ENCODE results near the gene DCAF11.

The DCAF11 gene

GRCh38 chr14:24122416-24122815 lies 7.8 kb downstream of the DCAF11 start:
- no peaks in the 10 kb centered on the region for H3K27me3 ChIP-seq (ENCODE audit: control insufficient read depth, insufficient read depth, low read length)
- H3K4me3 ChIP-seq (ENCODE audit: low read length) = no peak overlapping the region
- no peak overlapping the region for H3K27ac ChIP-seq (ENCODE audit: low read depth, low read length)
- peaks cover 33% of the 10 kb centered on the region for H3K36me3 ChIP-seq (ENCODE audit: control insufficient read depth, insufficient read depth, low read length)
- no peak overlapping the region for H3K9ac ChIP-seq (ENCODE audit: low read length)
- no peaks in the 10 kb centered on the region for H3K4me1 ChIP-seq (ENCODE audit: control insufficient read depth, insufficient read depth, low read length)

- Histone ChIP-seq H3K27ac (ENCODE audit: low read depth, low read length) (no peak overlapping the region), H3K36me3 (ENCODE audit: control insufficient read depth, insufficient read depth, low read length) (peaks cover 32% of the 10 kb centered on the region), H3K4me1 (ENCODE audit: control insufficient read depth, insufficient read depth, low read length) (no peaks in the 10 kb centered on the region), H3K9ac (ENCODE audit: low read length) (no peak overlapping the region), H3K4me3 (ENCODE audit: low read length) (no peak overlapping the region), H3K27me3 (ENCODE audit: control insufficient read depth, insufficient read depth, low read length) (no peaks in the 10 kb centered on the region)
These were observed 8.3 kb downstream of the DCAF11 start for GRCh38 chr14:24122898-24123297.

- no peak overlapping the region for H3K4me3 ChIP-seq (ENCODE audit: low read length)
- peaks cover 24% of the 10 kb centered on the region for H3K36me3 ChIP-seq (ENCODE audit: control insufficient read depth, insufficient read depth, low read length)
- no peak overlapping the region for H3K9ac ChIP-seq (ENCODE audit: low read length)
- no peaks in the 10 kb centered on the region for H3K4me1 ChIP-seq (ENCODE audit: control insufficient read depth, insufficient read depth, low read length)
- no peaks in the 10 kb centered on the region for H3K27me3 ChIP-seq (ENCODE audit: control insufficient read depth, insufficient read depth, low read length)
- no peak overlapping the region for H3K27ac ChIP-seq (ENCODE audit: low read depth, low read length)
These were observed 9.1 kb downstream of the DCAF11 start for GRCh38 chr14:24123424-24124417.

GRCh38 chr14:24126939-24127338 lies 12.4 kb downstream of the DCAF11 start:
- peaks cover 11% of the 10 kb centered on the region for H3K36me3 ChIP-seq (ENCODE audit: control insufficient read depth, insufficient read depth, low read length)
- no peaks in the 10 kb centered on the region for H3K27me3 ChIP-seq (ENCODE audit: control insufficient read depth, insufficient read depth, low read length)
- H3K27ac ChIP-seq (ENCODE audit: low read depth, low read length) = no peak overlapping the region
- no peaks in the 10 kb centered on the region for H3K4me1 ChIP-seq (ENCODE audit: control insufficient read depth, insufficient read depth, low read length)
- H3K9ac ChIP-seq (ENCODE audit: low read length) = no peak overlapping the region
- no peak overlapping the region for H3K4me3 ChIP-seq (ENCODE audit: low read length)

GRCh38 chr14:24127673-24128072 lies 13.1 kb downstream of the DCAF11 start:
- Histone ChIP-seq H3K27me3 (ENCODE audit: control insufficient read depth, insufficient read depth, low read length) (no peaks in the 10 kb centered on the region), H3K9ac (ENCODE audit: low read length) (no peak overlapping the region), H3K4me1 (ENCODE audit: control insufficient read depth, insufficient read depth, low read length) (no peaks in the 10 kb centered on the region), H3K27ac (ENCODE audit: low read depth, low read length) (no peak overlapping the region), H3K4me3 (ENCODE audit: low read length) (no peak overlapping the region), H3K36me3 (ENCODE audit: control insufficient read depth, insufficient read depth, low read length) (peaks cover 8% of the 10 kb centered on the region)

- Histone ChIP-seq H3K27ac (ENCODE audit: low read depth, low read length) (no peak overlapping the region), H3K9ac (ENCODE audit: low read length) (no peak overlapping the region), H3K4me3 (ENCODE audit: low read length) (no peak overlapping the region), H3K36me3 (ENCODE audit: control insufficient read depth, insufficient read depth, low read length) (peaks cover 2% of the 10 kb centered on the region), H3K4me1 (ENCODE audit: control insufficient read depth, insufficient read depth, low read length) (no peaks in the 10 kb centered on the region), H3K27me3 (ENCODE audit: control insufficient read depth, insufficient read depth, low read length) (no peaks in the 10 kb centered on the region)
These were observed 14.9 kb downstream of the DCAF11 start for GRCh38 chr14:24129410-24129998.

- no peak within 1 kb of the TSS for H3K27ac ChIP-seq (ENCODE audit: low read depth, low read length)
- no peaks in the 10 kb centered on the region for H3K27me3 ChIP-seq (ENCODE audit: control insufficient read depth, insufficient read depth, low read length)
- H3K4me1 ChIP-seq (ENCODE audit: control insufficient read depth, insufficient read depth, low read length) = peaks cover under 1% of the 10 kb centered on the region
- no peak within 1 kb of the TSS for H3K4me3 ChIP-seq (ENCODE audit: low read length)
- peaks cover 2% of the 10 kb centered on the region for H3K36me3 ChIP-seq (ENCODE audit: control insufficient read depth, insufficient read depth, low read length)
- no peak within 1 kb of the TSS for H3K9ac ChIP-seq (ENCODE audit: low read length)
These were observed 15.8 kb downstream of the DCAF11 start, which contains the start of gene FITM1 for GRCh38 chr14:24130380-24130716. TSS of gene FITM1 (plus strand) at chr14:24130659. CDS start at chr14:24131564, 905 bp downstream.

GRCh38 chr14:24130717-24131548 lies 16.4 kb downstream of the DCAF11 start:
- peaks cover 3% of the 10 kb centered on the region for H3K4me1 ChIP-seq (ENCODE audit: control insufficient read depth, insufficient read depth, low read length)
- no peak overlapping the region for H3K4me3 ChIP-seq (ENCODE audit: low read length)
- H3K9ac ChIP-seq (ENCODE audit: low read length) = no peak overlapping the region
- peaks cover 2% of the 10 kb centered on the region for H3K36me3 ChIP-seq (ENCODE audit: control insufficient read depth, insufficient read depth, low read length)
- H3K27ac ChIP-seq (ENCODE audit: low read depth, low read length) = no peak overlapping the region
- H3K27me3 ChIP-seq (ENCODE audit: control insufficient read depth, insufficient read depth, low read length) = no peaks in the 10 kb centered on the region

- Histone ChIP-seq H3K4me3 (ENCODE audit: low read length) (no peak overlapping the region), H3K36me3 (ENCODE audit: control insufficient read depth, insufficient read depth, low read length) (peaks cover 2% of the 10 kb centered on the region), H3K27me3 (ENCODE audit: control insufficient read depth, insufficient read depth, low read length) (no peaks in the 10 kb centered on the region), H3K4me1 (ENCODE audit: control insufficient read depth, insufficient read depth, low read length) (peaks cover 4% of the 10 kb centered on the region), H3K27ac (ENCODE audit: low read depth, low read length) (no peak overlapping the region), H3K9ac (ENCODE audit: low read length) (no peak overlapping the region)
These were observed 17.0 kb downstream of the DCAF11 start for GRCh38 chr14:24131549-24131966.

- Histone ChIP-seq H3K4me3 (ENCODE audit: low read length) (no peak overlapping the region), H3K27ac (ENCODE audit: low read depth, low read length) (no peak overlapping the region), H3K27me3 (ENCODE audit: control insufficient read depth, insufficient read depth, low read length) (no peaks in the 10 kb centered on the region), H3K36me3 (ENCODE audit: control insufficient read depth, insufficient read depth, low read length) (peaks cover 2% of the 10 kb centered on the region), H3K4me1 (ENCODE audit: control insufficient read depth, insufficient read depth, low read length) (peaks cover 10% of the 10 kb centered on the region), H3K9ac (ENCODE audit: low read length) (no peak overlapping the region)
These were observed 17.6 kb downstream of the DCAF11 start for GRCh38 chr14:24132061-24132685.

- peaks cover 10% of the 10 kb centered on the region for H3K4me1 ChIP-seq (ENCODE audit: control insufficient read depth, insufficient read depth, low read length)
- H3K36me3 ChIP-seq (ENCODE audit: control insufficient read depth, insufficient read depth, low read length) = peaks cover 8% of the 10 kb centered on the region
- H3K9ac ChIP-seq (ENCODE audit: low read length) = no peak overlapping the region
- H3K27ac ChIP-seq (ENCODE audit: low read depth, low read length) = no peak overlapping the region
- H3K4me3 ChIP-seq (ENCODE audit: low read length) = no peak overlapping the region
- no peaks in the 10 kb centered on the region for H3K27me3 ChIP-seq (ENCODE audit: control insufficient read depth, insufficient read depth, low read length)
These were observed 18.4 kb downstream of the DCAF11 start for GRCh38 chr14:24132976-24133375.

GRCh38 chr14:24133735-24134134 lies 19.2 kb downstream of the DCAF11 start:
- Histone ChIP-seq H3K9ac (ENCODE audit: low read length) (no peak overlapping the region), H3K27ac (ENCODE audit: low read depth, low read length) (no peak overlapping the region), H3K36me3 (ENCODE audit: control insufficient read depth, insufficient read depth, low read length) (peaks cover 12% of the 10 kb centered on the region), H3K4me1 (ENCODE audit: control insufficient read depth, insufficient read depth, low read length) (peaks cover 10% of the 10 kb centered on the region), H3K27me3 (ENCODE audit: control insufficient read depth, insufficient read depth, low read length) (no peaks in the 10 kb centered on the region), H3K4me3 (ENCODE audit: low read length) (no peak overlapping the region)
